SJSA1 (cell line): ENCODE data around the gene PTRH2. TPM values are rescaled to one million over a fixed set of nuclear protein-coding genes. Genes with fewer than 3 reads are reported as not detected.
"Not testable (repeated sequence)": the region's sequence is repeated elsewhere in the genome, so short reads cannot be mapped to it uniquely, and the experiment has no call there.

Source experiments
- DNase-seq, 2 experiments: peaks; one replicate each; pipeline ENCODE4 v3.0.0-alpha.2; 2015 to 2020; ENCODE audit warnings: low spot score in 2 of 2, low read depth in 1 of 2
- H3K27ac ChIP-seq: fragments of 250-450 bp; sonication (Bioruptor Pico); 2 replicates; pipeline ENCODE4 v1.5.1; 2020; ENCODE audit warnings: mild to moderate bottlenecking, moderate library complexity
- H3K27me3 ChIP-seq: fragments of 250-450 bp; sonication (Bioruptor Pico); replicated peaks from 2 replicates; pipeline ENCODE4 v1.5.1; 2020; ENCODE audit warnings: mild to moderate bottlenecking, moderate library complexity
- H3K36me3 ChIP-seq: fragments of 250-450 bp; sonication (Bioruptor Pico); 2 replicates; pipeline ENCODE4 v1.5.1; 2020; ENCODE audit warnings: mild to moderate bottlenecking
- H3K4me1 ChIP-seq: fragments of 250-450 bp; sonication (Bioruptor Pico); replicated peaks from 2 replicates; pipeline ENCODE4 v1.6.1; 2021; ENCODE audit warnings: mild to moderate bottlenecking
- H3K4me3 ChIP-seq: fragments of 250-450 bp; sonication (Bioruptor Pico); 2 replicates; pipeline ENCODE4 v1.5.1; 2020; ENCODE audit warnings: mild to moderate bottlenecking
- H3K9me3 ChIP-seq: fragments of 250-450 bp; sonication (Bioruptor Pico); replicated peaks from 2 replicates; pipeline ENCODE4 v1.5.1; 2020; ENCODE audit warnings: mild to moderate bottlenecking
- total RNA-seq: library from RNA; depleted of rRNA; stranded (reverse); fragments of >200 nt; shearing (Covaris generic); gene quantifications from 2 replicates; pipeline ENCODE4 v1.2.3, GENCODE V29; 2014

Gene PTRH2
- total RNA-seq, 1 experiment from 2014 or later: 40.5 TPM

GRCh38 chr17:59676716-59677115 lies 30.5 kb downstream of the PTRH2 start:
- H3K27ac ChIP-seq: no peak overlapping the region
- H3K9me3 ChIP-seq: no peaks in the 10 kb centered on the region
- H3K27me3 ChIP-seq: no peaks in the 10 kb centered on the region
- peaks cover 99% of the 10 kb centered on the region for H3K36me3 ChIP-seq
- no peak overlapping the region for H3K4me3 ChIP-seq
- DNase-seq: no peak
- peaks cover 1% of the 10 kb centered on the region for H3K4me1 ChIP-seq

- DNase-seq: no peak
- Histone ChIP-seq H3K27me3 (no peaks in the 10 kb centered on the region), H3K4me3 (no peak overlapping the region), H3K36me3 (peaks cover 99% of the 10 kb centered on the region), H3K9me3 (no peaks in the 10 kb centered on the region), H3K4me1 (peaks cover 16% of the 10 kb centered on the region), H3K27ac (no peak overlapping the region)
Observed at GRCh38 chr17:59675231-59675630, 32.0 kb downstream of the PTRH2 start.

GRCh38 chr17:59671386-59671785 lies 35.8 kb downstream of the PTRH2 start:
- peaks cover 46% of the 10 kb centered on the region for H3K4me1 ChIP-seq
- H3K9me3 ChIP-seq: no peaks in the 10 kb centered on the region
- DNase-seq: no peak
- H3K27me3 ChIP-seq: no peaks in the 10 kb centered on the region
- H3K4me3 ChIP-seq: no peak overlapping the region
- peak overlapping the region; percentile 3; the same call in 1 of the 2 replicates for H3K27ac ChIP-seq
- peaks cover 91% of the 10 kb centered on the region for H3K36me3 ChIP-seq

- H3K27ac ChIP-seq: peak overlapping the region; percentile 87
Observed at GRCh38 chr17:59669944-59670343, 37.3 kb downstream of the PTRH2 start.

GRCh38 chr17:59669411-59669810 lies 37.8 kb downstream of the PTRH2 start:
- no peak overlapping the region for H3K4me3 ChIP-seq
- H3K4me1 ChIP-seq: peaks cover 51% of the 10 kb centered on the region
- H3K36me3 ChIP-seq: peaks cover 89% of the 10 kb centered on the region

More at GRCh38 chr17:59669944-59670343, 37.3 kb downstream of the PTRH2 start:
- H3K9me3 ChIP-seq: no peaks in the 10 kb centered on the region
- no peaks in the 10 kb centered on the region for H3K27me3 ChIP-seq
- H3K4me3 ChIP-seq: no peak overlapping the region
- H3K36me3 ChIP-seq: peaks cover 89% of the 10 kb centered on the region
- H3K4me1 ChIP-seq: peaks cover 51% of the 10 kb centered on the region
- DNase-seq: no peak

GRCh38 chr17:59668816-59669215 lies 38.4 kb downstream of the PTRH2 start:
- H3K27me3 ChIP-seq: no peaks in the 10 kb centered on the region
- H3K27ac ChIP-seq: peak overlapping the region; percentile 87
- peaks cover 87% of the 10 kb centered on the region for H3K36me3 ChIP-seq
- H3K9me3 ChIP-seq: no peaks in the 10 kb centered on the region
- H3K4me3 ChIP-seq: no peak overlapping the region
- H3K4me1 ChIP-seq: peaks cover 51% of the 10 kb centered on the region
- peak in 1 of 2 experiments; percentile 92 for DNase-seq

More at GRCh38 chr17:59669411-59669810, 37.8 kb downstream of the PTRH2 start:
- DNase-seq: no peak
- Histone ChIP-seq H3K27me3 (no peaks in the 10 kb centered on the region), H3K27ac (peak overlapping the region; percentile 87), H3K9me3 (no peaks in the 10 kb centered on the region)

- H3K4me1 ChIP-seq: peaks cover 45% of the 10 kb centered on the region
- no peak overlapping the region for H3K27ac ChIP-seq
- H3K4me3 ChIP-seq: no peak overlapping the region
- no peaks in the 10 kb centered on the region for H3K9me3 ChIP-seq
- no peak for DNase-seq
- no peaks in the 10 kb centered on the region for H3K27me3 ChIP-seq
- H3K36me3 ChIP-seq: peaks cover 87% of the 10 kb centered on the region
Observed at GRCh38 chr17:59666235-59666634, 41.0 kb downstream of the PTRH2 start.

GRCh38 chr17:59656624-59657023 lies 50.6 kb downstream of the PTRH2 start:
- DNase-seq, H3K27me3 ChIP-seq, H3K27ac ChIP-seq, H3K4me3 ChIP-seq, H3K4me1 ChIP-seq, H3K9me3 ChIP-seq: not testable (repeated sequence)
- H3K36me3 ChIP-seq: peaks cover 92% of the 10 kb centered on the region

- Histone ChIP-seq H3K4me3 (no peak overlapping the region), H3K4me1 (peaks cover 17% of the 10 kb centered on the region), H3K27me3 (no peaks in the 10 kb centered on the region), H3K36me3 (peaks cover 95% of the 10 kb centered on the region), H3K9me3 (0 out of 2 replicates have a peak, but pooled peaks cover 8% of the 10 kb centered on the region), H3K27ac (no peak overlapping the region)
- DNase-seq: no peak
Observed at GRCh38 chr17:59652119-59652518, 55.1 kb downstream of the PTRH2 start.

GRCh38 chr17:59651346-59651745 lies 55.9 kb downstream of the PTRH2 start:
- peak in 1 of 2 experiments; percentile 43 for DNase-seq
- H3K4me3 ChIP-seq: no peak overlapping the region
- 0 out of 2 replicates have a peak, but pooled peaks cover 8% of the 10 kb centered on the region for H3K9me3 ChIP-seq
- peaks cover 17% of the 10 kb centered on the region for H3K4me1 ChIP-seq
- no peaks in the 10 kb centered on the region for H3K27me3 ChIP-seq
- peaks cover 97% of the 10 kb centered on the region for H3K36me3 ChIP-seq
- no peak overlapping the region for H3K27ac ChIP-seq

- Histone ChIP-seq H3K27ac (no peak overlapping the region), H3K4me1 (peaks cover 17% of the 10 kb centered on the region), H3K9me3 (0 out of 2 replicates have a peak, but pooled peaks cover 8% of the 10 kb centered on the region), H3K4me3 (no peak overlapping the region), H3K27me3 (no peaks in the 10 kb centered on the region), H3K36me3 (peaks cover 97% of the 10 kb centered on the region)
- DNase-seq: no peak
Observed at GRCh38 chr17:59650642-59651041, 56.6 kb downstream of the PTRH2 start.

GRCh38 chr17:59649886-59650285 lies 57.3 kb downstream of the PTRH2 start:
- peaks cover 97% of the 10 kb centered on the region for H3K36me3 ChIP-seq
- H3K27me3 ChIP-seq: no peaks in the 10 kb centered on the region
- no peak overlapping the region for H3K27ac ChIP-seq
- peaks cover 17% of the 10 kb centered on the region for H3K4me1 ChIP-seq
- 0 out of 2 replicates have a peak, but pooled peaks cover 8% of the 10 kb centered on the region for H3K9me3 ChIP-seq
- H3K4me3 ChIP-seq: no peak overlapping the region
- DNase-seq: no peak
